Mucosa of stomach (tissue), 1 donor: ENCODE results near the gene CTSL.

Experiments
- H3K27me3 ChIP-seq: one replicate; pipeline ENCODE4 v1.7.0; 2013; ENCODE audit warnings: mild to moderate bottlenecking, low read length; ENCODE audit not compliant: control insufficient read depth, insufficient read depth
- H3K36me3 ChIP-seq: one replicate; pipeline ENCODE4 v1.7.0; 2013; ENCODE audit warnings: low read length; ENCODE audit not compliant: control insufficient read depth, insufficient read depth
- H3K4me1 ChIP-seq: one replicate; pipeline ENCODE4 v1.7.0; 2013; ENCODE audit warnings: mild to moderate bottlenecking, low read length; ENCODE audit not compliant: control insufficient read depth, insufficient read depth
- H3K4me3 ChIP-seq: one replicate; pipeline ENCODE4 v1.7.0; 2013; ENCODE audit warnings: low read length
- H3K9ac ChIP-seq: one replicate; pipeline ENCODE4 v1.7.0; 2013; ENCODE audit warnings: mild to moderate bottlenecking, low read length, moderate library complexity
- H3K9me3 ChIP-seq: one replicate; pipeline ENCODE4 v1.7.0; 2013; ENCODE audit warnings: mild to moderate bottlenecking, low read length, moderate library complexity; ENCODE audit not compliant: control insufficient read depth
- donor health status: Pancreatic carcinoma.

CTSL gene

GRCh38 chr9:87685871-87686519 lies 39.9 kb upstream of the CTSL start:
- peaks cover 8% of the 10 kb centered on the region for H3K36me3 ChIP-seq
- H3K9ac ChIP-seq, result no peak overlapping the region
- H3K27me3 ChIP-seq, result no peaks in the 10 kb centered on the region
- no peaks in the 10 kb centered on the region for H3K4me1 ChIP-seq
- no peaks in the 10 kb centered on the region for H3K9me3 ChIP-seq
- no peak overlapping the region for H3K4me3 ChIP-seq

DNA sequence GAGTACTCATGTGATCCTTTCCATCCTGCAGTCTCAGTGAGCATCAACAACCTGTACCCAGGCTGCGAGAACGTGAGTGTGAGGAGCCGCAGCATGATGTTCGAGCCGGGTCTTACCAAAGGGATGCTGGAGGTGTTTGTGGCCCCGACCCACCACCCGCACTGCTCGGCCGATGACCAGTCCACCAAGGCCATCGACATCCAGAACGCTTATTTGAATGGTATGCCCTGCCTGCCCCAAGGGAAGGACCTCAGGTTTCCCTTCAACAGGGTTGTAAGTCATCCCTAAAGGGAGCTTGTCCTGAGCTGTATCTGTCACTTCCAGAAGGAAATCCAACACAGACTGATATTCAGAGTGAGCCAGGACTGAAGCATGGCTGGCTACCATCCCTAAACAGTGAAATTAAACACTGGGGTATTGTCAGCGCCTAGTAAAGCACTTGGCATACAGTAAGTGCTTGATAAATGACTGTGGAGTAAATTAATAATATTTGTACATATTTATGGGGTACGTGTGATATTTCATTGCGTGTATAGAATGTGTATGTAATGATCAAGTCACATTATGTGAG lies 39.3 kb upstream of the CTSL start:
- Histone ChIP-seq H3K9ac (no peak overlapping the region), H3K36me3 (peaks cover 6% of the 10 kb centered on the region), H3K4me1 (no peaks in the 10 kb centered on the region), H3K27me3 (no peaks in the 10 kb centered on the region), H3K4me3 (no peak overlapping the region), H3K9me3 (no peaks in the 10 kb centered on the region)

GRCh38 chr9:87687207-87687606 lies 38.7 kb upstream of the CTSL start:
- H3K4me3 ChIP-seq, result no peak overlapping the region
- H3K27me3 ChIP-seq, result no peaks in the 10 kb centered on the region
- no peaks in the 10 kb centered on the region for H3K4me1 ChIP-seq
- H3K36me3 ChIP-seq, result no peaks in the 10 kb centered on the region
- no peak overlapping the region for H3K9ac ChIP-seq
- no peaks in the 10 kb centered on the region for H3K9me3 ChIP-seq

GRCh38 chr9:87694236-87694755 lies 31.6 kb upstream of the CTSL start:
- no peaks in the 10 kb centered on the region for H3K36me3 ChIP-seq
- H3K4me3 ChIP-seq, result no peak overlapping the region
- no peak overlapping the region for H3K9ac ChIP-seq
- no peaks in the 10 kb centered on the region for H3K9me3 ChIP-seq
- no peaks in the 10 kb centered on the region for H3K4me1 ChIP-seq
- no peaks in the 10 kb centered on the region for H3K27me3 ChIP-seq

GRCh38 chr9:87695523-87695922 lies 30.4 kb upstream of the CTSL start:
- no peak overlapping the region for H3K9ac ChIP-seq
- H3K36me3 ChIP-seq, result no peaks in the 10 kb centered on the region
- no peaks in the 10 kb centered on the region for H3K27me3 ChIP-seq
- no peak overlapping the region for H3K4me3 ChIP-seq
- H3K9me3 ChIP-seq, result no peaks in the 10 kb centered on the region
- H3K4me1 ChIP-seq, result no peaks in the 10 kb centered on the region

- H3K4me1 ChIP-seq, result no peaks in the 10 kb centered on the region
- no peaks in the 10 kb centered on the region for H3K36me3 ChIP-seq
- H3K4me3 ChIP-seq, result no peak overlapping the region
- no peak overlapping the region for H3K9ac ChIP-seq
- H3K27me3 ChIP-seq, result no peaks in the 10 kb centered on the region
- no peaks in the 10 kb centered on the region for H3K9me3 ChIP-seq
Observed at GRCh38 chr9:87696641-87697040, 29.3 kb upstream of the CTSL start.

DNA sequence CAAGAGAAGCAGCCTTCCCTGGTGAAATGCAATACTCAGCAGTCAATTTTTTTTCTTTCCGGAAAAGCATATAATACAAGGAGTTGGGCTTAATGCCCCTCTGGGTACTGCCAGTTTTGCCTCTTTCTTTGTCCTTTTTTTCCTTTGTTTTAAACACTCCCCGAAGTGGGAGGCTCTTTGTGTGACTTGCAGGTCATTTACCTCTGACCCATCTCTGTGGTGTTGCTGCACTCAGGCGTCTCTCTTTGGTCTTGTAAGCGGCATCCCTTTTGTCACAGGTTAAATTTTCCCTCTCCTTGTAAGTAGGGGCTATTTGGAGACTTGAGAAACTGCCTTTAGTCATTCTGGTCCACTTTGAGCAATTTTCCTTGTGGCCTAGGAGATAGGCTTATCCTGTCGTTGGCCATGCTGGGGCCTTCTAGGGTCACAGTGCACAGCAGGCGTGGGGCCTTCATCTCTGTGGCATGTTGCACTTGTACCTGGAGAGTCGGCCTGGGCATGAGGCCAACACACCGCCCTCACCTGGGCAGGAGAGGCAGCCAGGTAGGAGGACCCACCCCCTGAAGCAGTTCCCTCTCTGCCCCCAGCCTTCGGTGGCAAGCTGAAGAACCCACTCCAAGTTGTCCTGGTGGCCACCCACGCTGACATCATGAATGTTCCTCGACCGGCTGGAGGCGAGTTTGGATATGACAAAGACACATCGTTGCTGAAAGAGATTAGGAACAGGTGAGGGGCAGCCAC lies 27.7 kb upstream of the CTSL start:
- no peaks in the 10 kb centered on the region for H3K27me3 ChIP-seq
- H3K9me3 ChIP-seq, result no peaks in the 10 kb centered on the region
- no peaks in the 10 kb centered on the region for H3K4me1 ChIP-seq
- H3K4me3 ChIP-seq, result no peak overlapping the region
- no peaks in the 10 kb centered on the region for H3K36me3 ChIP-seq
- H3K9ac ChIP-seq, result no peak overlapping the region

- H3K4me3 ChIP-seq, result no peak overlapping the region
- no peaks in the 10 kb centered on the region for H3K36me3 ChIP-seq
Observed at GRCh38 chr9:87699835-87700234, 26.1 kb upstream of the CTSL start.

DNA sequence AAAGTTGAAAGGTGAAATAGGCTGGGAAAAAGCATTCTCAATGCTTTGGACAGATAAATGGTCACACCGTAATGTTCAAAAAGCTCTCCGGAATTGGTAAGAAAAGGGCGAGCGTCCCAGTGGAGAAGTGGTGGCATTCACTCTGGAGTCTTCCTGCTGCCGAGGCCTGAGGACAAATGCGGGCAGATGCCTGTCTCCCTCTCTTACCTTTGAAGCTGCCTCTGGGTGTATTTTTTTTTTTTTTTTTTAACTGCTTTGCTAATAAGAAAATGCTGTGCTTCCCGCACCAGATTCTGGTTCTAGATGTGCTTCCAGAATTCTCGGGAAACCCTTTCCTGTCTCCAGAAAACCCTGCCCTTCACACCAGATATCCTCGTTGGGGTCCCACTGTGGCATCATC lies 24.4 kb upstream of the CTSL start:
- Histone ChIP-seq H3K4me3 (no peak overlapping the region), H3K9ac (no peak overlapping the region), H3K4me1 (no peaks in the 10 kb centered on the region), H3K27me3 (no peaks in the 10 kb centered on the region), H3K9me3 (no peaks in the 10 kb centered on the region), H3K36me3 (peaks cover 4% of the 10 kb centered on the region)

More at GRCh38 chr9:87699835-87700234, 26.1 kb upstream of the CTSL start:
- no peak overlapping the region for H3K9ac ChIP-seq
- no peaks in the 10 kb centered on the region for H3K27me3 ChIP-seq
- no peaks in the 10 kb centered on the region for H3K4me1 ChIP-seq
- no peaks in the 10 kb centered on the region for H3K9me3 ChIP-seq

DNA sequence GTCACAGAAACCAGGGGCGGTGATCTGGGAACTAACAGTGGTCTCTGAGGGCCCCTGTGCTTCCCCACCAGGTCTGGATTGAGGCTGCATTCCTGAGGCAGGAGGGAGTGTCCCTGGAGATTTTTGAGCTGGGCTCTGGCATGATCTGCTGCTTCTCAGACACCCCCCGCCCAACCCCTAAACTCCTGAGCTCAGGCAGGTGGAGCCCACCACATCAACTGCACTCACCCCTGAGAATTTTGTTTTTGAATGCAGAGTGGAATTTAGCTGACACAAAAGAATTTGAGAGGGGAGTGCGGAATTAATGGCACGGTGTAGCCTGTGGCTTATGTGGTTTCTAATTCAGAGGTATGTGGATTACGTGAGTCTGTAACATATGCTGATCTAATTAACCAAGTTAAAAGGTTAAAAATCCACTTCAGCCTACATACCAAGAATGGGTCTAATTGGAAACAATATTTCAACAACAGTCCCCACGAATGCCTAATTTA lies 23.9 kb upstream of the CTSL start:
- Histone ChIP-seq H3K27me3 (no peaks in the 10 kb centered on the region), H3K4me1 (no peaks in the 10 kb centered on the region), H3K4me3 (no peak overlapping the region), H3K36me3 (peaks cover 8% of the 10 kb centered on the region), H3K9me3 (no peaks in the 10 kb centered on the region), H3K9ac (no peak overlapping the region)

DNA sequence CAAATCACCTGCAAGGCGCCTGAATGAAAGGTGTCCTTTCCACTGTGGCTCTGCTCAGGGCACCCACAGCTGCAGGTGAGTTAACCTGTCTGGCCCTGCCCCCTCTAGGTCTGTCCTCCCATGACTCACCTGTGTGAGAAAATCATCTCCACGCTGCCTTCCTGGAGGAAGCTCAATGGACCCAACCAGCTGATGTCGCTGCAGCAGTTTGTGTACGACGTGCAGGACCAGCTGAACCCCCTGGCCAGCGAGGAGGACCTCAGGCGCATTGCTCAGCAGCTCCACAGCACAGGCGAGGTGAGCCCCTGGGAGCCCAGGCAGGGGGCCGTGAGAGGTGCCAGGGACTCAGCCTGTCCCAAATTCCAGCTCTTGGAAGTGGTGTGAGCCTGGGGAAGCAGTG lies 23.0 kb upstream of the CTSL start:
- H3K4me1 ChIP-seq, result no peaks in the 10 kb centered on the region
- H3K36me3 ChIP-seq, result peaks cover 8% of the 10 kb centered on the region
- no peaks in the 10 kb centered on the region for H3K27me3 ChIP-seq

GRCh38 chr9:87703636-87704276 lies 22.2 kb upstream of the CTSL start:
- H3K36me3 ChIP-seq, result peaks cover 10% of the 10 kb centered on the region

More for the DNA sequence above, 23.0 kb upstream of the CTSL start:
- no peaks in the 10 kb centered on the region for H3K9me3 ChIP-seq
- H3K9ac ChIP-seq, result no peak overlapping the region
- H3K4me3 ChIP-seq, result no peak overlapping the region

More at GRCh38 chr9:87703636-87704276, 22.2 kb upstream of the CTSL start:
- Histone ChIP-seq H3K4me3 (no peak overlapping the region), H3K9ac (no peak overlapping the region), H3K27me3 (no peaks in the 10 kb centered on the region), H3K9me3 (no peaks in the 10 kb centered on the region), H3K4me1 (no peaks in the 10 kb centered on the region)
